ENCODE data around the gene RASGEF1B.

Gene RASGEF1B

GRCh38 chr4:81466841-81467671, 4.7 kb downstream of the RASGEF1B start:
- no peak for TF ChIP-seq GATA1 (IDR thresholded peaks at IDR 0.05; ENCODE audit: low read depth, low read length)
- TF ChIP-seq POLR2A (IDR thresholded peaks at IDR 0.05; ENCODE audit: low read length): no peak
- peak; percentile 74 to 89 for DNase-seq

- no peak for TF ChIP-seq POLR2A (IDR thresholded peaks at IDR 0.05; ENCODE audit: low read length)
- TF ChIP-seq GATA1 (IDR thresholded peaks at IDR 0.05; ENCODE audit: low read depth, low read length): no peak
- no peak for DNase-seq
Observed at GRCh38 chr4:81465406-81466340, 6.0 kb downstream of the RASGEF1B start.

- TF ChIP-seq GATA1 (IDR thresholded peaks at IDR 0.05; ENCODE audit: low read depth, low read length): no peak
- TF ChIP-seq POLR2A (IDR thresholded peaks at IDR 0.05; ENCODE audit: low read length): no peak
- no peak for DNase-seq
Observed at GRCh38 chr4:81460834-81461233, 10.9 kb downstream of the RASGEF1B start.

GRCh38 chr4:81460191-81460701, 11.5 kb downstream of the RASGEF1B start:
- TF ChIP-seq POLR2A (IDR thresholded peaks at IDR 0.05; ENCODE audit: low read length) (no peak), GATA1 (IDR thresholded peaks at IDR 0.05; ENCODE audit: low read depth, low read length) (no peak)
- no peak for DNase-seq

GRCh38 chr4:81459228-81459627, 12.5 kb downstream of the RASGEF1B start:
- no peak for TF ChIP-seq POLR2A (IDR thresholded peaks at IDR 0.05; ENCODE audit: low read length)
- no peak for TF ChIP-seq GATA1 (IDR thresholded peaks at IDR 0.05; ENCODE audit: low read depth, low read length)
- DNase-seq: no peak

GRCh38 chr4:81457921-81458520, 13.7 kb downstream of the RASGEF1B start:
- no peak for DNase-seq
- TF ChIP-seq GATA1 (IDR thresholded peaks at IDR 0.05; ENCODE audit: low read depth, low read length) (no peak), POLR2A (IDR thresholded peaks at IDR 0.05; ENCODE audit: low read length) (no peak)

- TF ChIP-seq GATA1 (IDR thresholded peaks at IDR 0.05; ENCODE audit: low read depth, low read length) (no peak), POLR2A (IDR thresholded peaks at IDR 0.05; ENCODE audit: low read length) (no peak)
- no peak for DNase-seq
Observed at GRCh38 chr4:81457345-81457744, 14.4 kb downstream of the RASGEF1B start.

- no peak for DNase-seq
- TF ChIP-seq GATA1 (IDR thresholded peaks at IDR 0.05; ENCODE audit: low read depth, low read length) (no peak), POLR2A (IDR thresholded peaks at IDR 0.05; ENCODE audit: low read length) (no peak)
Observed at GRCh38 chr4:81455897-81456296, 15.8 kb downstream of the RASGEF1B start.

- TF ChIP-seq POLR2A (IDR thresholded peaks at IDR 0.05; ENCODE audit: low read length): no peak
- TF ChIP-seq GATA1 (IDR thresholded peaks at IDR 0.05; ENCODE audit: low read depth, low read length): no peak
- no peak for DNase-seq
Observed at GRCh38 chr4:81454948-81455347, 16.8 kb downstream of the RASGEF1B start.

- TF ChIP-seq GATA1 (IDR thresholded peaks at IDR 0.05; ENCODE audit: low read depth, low read length) (no peak), POLR2A (IDR thresholded peaks at IDR 0.05; ENCODE audit: low read length) (no peak)
- DNase-seq: peak; percentile 8 to 69
Observed at GRCh38 chr4:81454499-81454898, 17.2 kb downstream of the RASGEF1B start.

- no peak for TF ChIP-seq GATA1 (IDR thresholded peaks at IDR 0.05; ENCODE audit: low read depth, low read length)
- no peak for TF ChIP-seq POLR2A (IDR thresholded peaks at IDR 0.05; ENCODE audit: low read length)
- DNase-seq: no peak
Observed at GRCh38 chr4:81453024-81453423, 18.7 kb downstream of the RASGEF1B start.

- TF ChIP-seq POLR2A (IDR thresholded peaks at IDR 0.05; ENCODE audit: low read length) (no peak), GATA1 (IDR thresholded peaks at IDR 0.05; ENCODE audit: low read depth, low read length) (no peak)
Observed at GRCh38 chr4:81452452-81453006, 19.2 kb downstream of the RASGEF1B start.

GRCh38 chr4:81449015-81449414, 22.7 kb downstream of the RASGEF1B start:
- TF ChIP-seq POLR2A (IDR thresholded peaks at IDR 0.05; ENCODE audit: low read length) (no peak), GATA1 (IDR thresholded peaks at IDR 0.05; ENCODE audit: low read depth, low read length) (no peak)
- no peak for DNase-seq

More at GRCh38 chr4:81452452-81453006, 19.2 kb downstream of the RASGEF1B start:
- DNase-seq: no peak

Measured in erythroblast (primary cell).